Esophagus muscularis mucosa (tissue), 3 donors: ENCODE measurements around the gene BAHCC1.

Experiments used
- POLR2A ChIP-seq: fragments of 450-650 bp; IDR thresholded peaks from one replicate; pipeline ENCODE4 v1.6.1; 2017; ENCODE audit warnings: antibody characterized with exemption, moderate library complexity, mild to moderate bottlenecking, low read depth
- POLR2AphosphoS5 ChIP-seq, 2 donors: sonication (generic); formaldehyde crosslinking; IDR thresholded peaks; one replicate each; pipeline ENCODE4 v1.6.1; 2017; ENCODE audit warnings: antibody characterized with exemption in 2 of 2
- TF ChIP-seq, protein P1 (sequence below), 3 experiments: fragments of 200-600 bp in 2 of 3; fragments of 450-650 bp in 1 of 3; sonication (generic) in 2 of 3; IDR thresholded peaks; one replicate each; pipeline ENCODE4 v1.5.1; 2017 to 2019; ENCODE audit warnings: antibody characterized with exemption in 3 of 3, mild to moderate bottlenecking in 2 of 3, moderate library complexity in 1 of 3

DNA sequence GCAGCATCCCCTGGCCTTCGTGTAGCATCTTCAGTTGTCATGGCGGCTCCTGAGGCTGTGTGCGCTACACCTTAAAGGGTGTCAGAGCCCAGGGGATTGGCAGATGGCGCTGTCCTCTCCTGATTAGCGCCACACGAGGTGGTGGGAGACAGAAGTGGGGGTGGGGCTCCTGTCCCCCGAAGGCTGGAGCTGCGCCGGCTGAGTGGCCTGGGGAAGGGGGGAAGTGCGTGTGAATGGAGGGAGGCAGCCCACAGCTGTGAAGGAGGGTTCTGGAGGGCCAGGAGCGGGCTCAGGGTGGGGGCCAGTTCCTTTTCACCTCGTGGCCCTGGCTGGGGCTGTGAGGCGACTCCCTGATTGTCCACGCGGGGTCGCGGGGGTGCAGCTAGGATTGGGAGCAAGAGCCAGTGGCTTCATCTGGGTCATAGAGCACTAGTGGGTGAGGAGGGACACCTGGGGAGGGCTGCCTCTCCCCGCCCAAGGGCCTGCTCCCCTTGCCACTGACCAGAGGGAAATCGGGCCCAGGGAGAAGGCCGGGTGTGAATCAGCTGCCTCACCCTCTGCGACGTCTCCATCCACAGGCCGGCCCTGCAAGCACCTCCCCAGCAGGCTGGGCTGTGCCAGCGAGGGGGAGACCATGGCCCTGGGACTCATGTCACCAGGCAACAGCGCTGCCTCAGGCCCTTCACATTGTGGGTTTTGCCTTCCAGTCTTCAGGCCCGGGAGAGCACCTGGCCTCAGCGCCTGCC, 14.1 kb downstream of the BAHCC1 start:
- TF ChIP-seq, protein P1, sequence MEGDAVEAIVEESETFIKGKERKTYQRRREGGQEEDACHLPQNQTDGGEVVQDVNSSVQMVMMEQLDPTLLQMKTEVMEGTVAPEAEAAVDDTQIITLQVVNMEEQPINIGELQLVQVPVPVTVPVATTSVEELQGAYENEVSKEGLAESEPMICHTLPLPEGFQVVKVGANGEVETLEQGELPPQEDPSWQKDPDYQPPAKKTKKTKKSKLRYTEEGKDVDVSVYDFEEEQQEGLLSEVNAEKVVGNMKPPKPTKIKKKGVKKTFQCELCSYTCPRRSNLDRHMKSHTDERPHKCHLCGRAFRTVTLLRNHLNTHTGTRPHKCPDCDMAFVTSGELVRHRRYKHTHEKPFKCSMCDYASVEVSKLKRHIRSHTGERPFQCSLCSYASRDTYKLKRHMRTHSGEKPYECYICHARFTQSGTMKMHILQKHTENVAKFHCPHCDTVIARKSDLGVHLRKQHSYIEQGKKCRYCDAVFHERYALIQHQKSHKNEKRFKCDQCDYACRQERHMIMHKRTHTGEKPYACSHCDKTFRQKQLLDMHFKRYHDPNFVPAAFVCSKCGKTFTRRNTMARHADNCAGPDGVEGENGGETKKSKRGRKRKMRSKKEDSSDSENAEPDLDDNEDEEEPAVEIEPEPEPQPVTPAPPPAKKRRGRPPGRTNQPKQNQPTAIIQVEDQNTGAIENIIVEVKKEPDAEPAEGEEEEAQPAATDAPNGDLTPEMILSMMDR (IDR thresholded peaks at IDR 0.05), result no peak
- TF ChIP-seq POLR2A (no peak), POLR2AphosphoS5 (IDR thresholded peaks at IDR 0.05) (no peak)
